GM12874 (cell line): ENCODE data around the gene GRM8.

ENCODE experiments used
- CTCF ChIP-seq: IDR thresholded peaks from 2 replicates; pipeline ENCODE4 v1.5.1; 2011; ENCODE audit warnings: low read depth, mild to moderate bottlenecking, control low read depth, low read length, moderate library complexity; ENCODE audit not compliant: insufficient read depth

The GRM8 gene

GRCh38 chr7:127150543-127150942, 102.2 kb downstream of the GRM8 start:
- no peak for TF ChIP-seq CTCF

- TF ChIP-seq CTCF: no peak
Measured at GRCh38 chr7:127146746-127147536, 105.8 kb downstream of the GRM8 start.

- no peak for TF ChIP-seq CTCF
Measured at GRCh38 chr7:127137146-127137545, 115.6 kb downstream of the GRM8 start.

GRCh38 chr7:127135871-127136485, 116.8 kb downstream of the GRM8 start:
- TF ChIP-seq CTCF: no peak

- TF ChIP-seq CTCF: no peak
Measured at GRCh38 chr7:127123220-127123619, 129.5 kb downstream of the GRM8 start.

GRCh38 chr7:127119517-127119916, 133.2 kb downstream of the GRM8 start:
- TF ChIP-seq CTCF: no peak

- TF ChIP-seq CTCF: no peak
Measured at GRCh38 chr7:127114742-127115265, 137.9 kb downstream of the GRM8 start.
